Liver (tissue), 9 donors: Measurements from ENCODE around the gene WFIKKN1. TPM values are rescaled to one million over a fixed set of nuclear protein-coding genes. Genes with fewer than 3 reads are reported as not detected.

Experiments used
- DNase-seq: peaks from one replicate; pipeline ENCODE4 v3.0.0-alpha.2; 2017; ENCODE audit warnings: low spot score
- H3K27ac ChIP-seq, 2 donors: one replicate each; pipeline ENCODE4 v1.7.0; 2013; ENCODE audit warnings: inconsistent platforms in 2 of 2, low read length in 2 of 2, control low read depth in 1 of 2, low read depth in 1 of 2, mild to moderate bottlenecking in 1 of 2
- H3K27me3 ChIP-seq, 4 donors: one replicate each; pipeline versions ENCODE4 v1.6.1 to v1.7.0; 2013; ENCODE audit warnings: low read length in 3 of 4, inconsistent platforms in 1 of 4, mild to moderate bottlenecking in 1 of 4, moderate library complexity in 1 of 4; ENCODE audit not compliant: control insufficient read depth in 4 of 4, insufficient read depth in 4 of 4
- H3K36me3 ChIP-seq, 4 donors: one replicate each; pipeline versions ENCODE4 v1.6.1 to v1.7.0; 2013; ENCODE audit warnings: low read length in 3 of 4, mild to moderate bottlenecking in 3 of 4, low read depth in 1 of 4, moderate library complexity in 1 of 4; ENCODE audit not compliant: control insufficient read depth in 4 of 4, insufficient read depth in 3 of 4
- H3K4me1 ChIP-seq, 4 donors: one replicate each; pipeline versions ENCODE4 v1.6.1 to v1.7.0; 2013; ENCODE audit warnings: low read length in 3 of 4, mild to moderate bottlenecking in 3 of 4, moderate library complexity in 1 of 4; ENCODE audit not compliant: control insufficient read depth in 4 of 4, insufficient read depth in 4 of 4
- H3K4me3 ChIP-seq, 3 donors: one replicate each; pipeline versions ENCODE4 v1.6.1 to v1.7.0; 2013; ENCODE audit warnings: low read length in 3 of 3, control low read depth in 1 of 3, low read depth in 1 of 3, mild to moderate bottlenecking in 1 of 3
- H3K9ac ChIP-seq, 2 donors: one replicate each; pipeline ENCODE4 v1.7.0; 2013; ENCODE audit warnings: low read length in 2 of 2, mild to moderate bottlenecking in 2 of 2, moderate library complexity in 2 of 2, control low read depth in 1 of 2, low read depth in 1 of 2
- H3K9me3 ChIP-seq, 4 donors: one replicate each; pipeline versions ENCODE4 v1.6.1 to v1.7.0; 2013; ENCODE audit warnings: low read length in 3 of 4; ENCODE audit not compliant: control insufficient read depth in 4 of 4
- FOXA1 ChIP-seq: IDR thresholded peaks from 2 replicates; pipeline ENCODE4 v1.6.1; 2016; ENCODE audit warnings: antibody characterized with exemption
- FOXA2 ChIP-seq: IDR thresholded peaks from 2 replicates; pipeline ENCODE4 v1.6.1; 2016; ENCODE audit warnings: antibody characterized with exemption
- GABPA ChIP-seq, 2 donors: IDR thresholded peaks in 1 of 2; conservative IDR thresholded peaks in 1 of 2; 2 replicates each; pipeline ENCODE4 v1.6.1; 2016; ENCODE audit warnings: antibody characterized with exemption in 2 of 2, mild to moderate bottlenecking in 1 of 2, moderate library complexity in 1 of 2
- HNF4A ChIP-seq, 2 donors: conservative IDR thresholded peaks; 2 replicates each; pipeline ENCODE4 v1.6.1; 2016; ENCODE audit warnings: antibody characterized with exemption in 2 of 2, mild to moderate bottlenecking in 2 of 2
- HNF4G ChIP-seq: IDR thresholded peaks from 2 replicates; pipeline ENCODE4 v1.6.1; 2016; ENCODE audit warnings: antibody characterized with exemption
- JUND ChIP-seq, 2 donors: IDR thresholded peaks; 2 replicates each; pipeline ENCODE4 v1.6.1; 2016; ENCODE audit warnings: antibody characterized with exemption in 2 of 2
- RAD21 ChIP-seq, 2 donors: IDR thresholded peaks; 2 replicates each; pipeline ENCODE4 v1.6.1; 2016; ENCODE audit warnings: antibody characterized with exemption in 2 of 2, mild to moderate bottlenecking in 2 of 2
- RXRA ChIP-seq, 2 donors: IDR thresholded peaks; 2 replicates each; pipeline ENCODE4 v1.6.1; 2017 to 2018; ENCODE audit warnings: antibody characterized with exemption in 2 of 2, mild to moderate bottlenecking in 1 of 2
- SP1 ChIP-seq: IDR thresholded peaks from 2 replicates; pipeline ENCODE4 v1.6.1; 2018; ENCODE audit warnings: antibody characterized with exemption, mild to moderate bottlenecking
- WGBS: extraction: QIAGEN DNeasy Blood & Tissue Kit; methylation state at CpG from one replicate; pipeline ENCODE4 v1.1.7; 2013; 5-methylcytosine and 5-hydroxymethylcytosine counted together
- polyA plus RNA-seq, 2 donors: library from polyadenylated mRNA; stranded (reverse) in 1 of 2; unstranded in 1 of 2; fragments of 200-250 nt in 1 of 2; fragments of >200 nt in 1 of 2; fragmentation: Nextera tagmentation in 1 of 2; extraction: Ambion mirVana in 1 of 2; gene quantifications; one replicate each; pipeline versions ENCODE4 v1.2.1 to v1.2.3, GENCODE V29; 2013 to 2015
- total RNA-seq, 2 donors: library from RNA; depleted of rRNA; stranded (reverse); fragments of >200 nt; gene quantifications; one replicate each; pipeline ENCODE4 v1.2.3, GENCODE V29; 2014
- TF ChIP-seq, protein P1 (sequence below): IDR thresholded peaks from 2 replicates; pipeline ENCODE4 v1.6.1; 2016; ENCODE audit warnings: antibody characterized with exemption
- TF ChIP-seq, protein P2 (sequence below): IDR thresholded peaks from 2 replicates; pipeline ENCODE4 v1.6.1; 2016; ENCODE audit warnings: antibody characterized with exemption
- TF ChIP-seq, protein P3 (sequence below): fragments of 150-350 bp; IDR thresholded peaks from 2 replicates; pipeline ENCODE4 v1.5.1; 2017; ENCODE audit warnings: improper control_type of control experiment, low read depth, low read length; ENCODE audit not compliant: missing input control
- TF ChIP-seq, protein P4 (sequence below): IDR thresholded peaks from 2 replicates; pipeline ENCODE4 v1.6.1; 2016; ENCODE audit warnings: antibody characterized with exemption
- donor health status: healthy.
- donor health status: healthy.
- donor health status: healthy.
- donor health status: healthy.
- donor health status: healthy.

Gene WFIKKN1
- total and polyA plus RNA-seq, 4 donors = 0.19 to 1.2 (median 0.46) TPM

DNA sequence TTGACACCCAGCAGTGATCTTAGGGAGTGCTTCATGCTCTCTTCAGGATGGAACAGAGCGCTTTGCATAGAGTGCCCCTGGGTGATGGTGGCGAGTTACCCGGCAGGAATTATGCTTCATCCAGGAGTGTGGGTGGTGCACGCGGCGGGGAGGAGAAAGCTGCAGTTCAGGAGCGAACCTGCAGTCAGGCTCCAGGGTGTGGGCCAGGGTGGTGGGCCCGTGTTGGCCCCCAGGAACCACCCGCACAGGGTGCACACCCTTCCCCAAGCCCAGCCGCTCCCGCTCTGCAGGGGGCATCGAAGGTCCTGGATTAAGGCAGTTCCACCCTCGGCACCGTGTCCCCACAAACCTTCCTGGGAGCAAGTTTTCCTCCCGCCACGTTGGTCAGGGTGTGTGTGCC, 37.0 kb upstream of the WFIKKN1 start:
- Histone ChIP-seq H3K9ac (no peak overlapping the region), H3K36me3 (no peaks in the 10 kb centered on the region), H3K4me1 (peaks cover 21 to 71% (median 60%) of the 10 kb centered on the region in 4 donors), H3K27ac (peak overlapping the region; percentile 81 to 88), H3K27me3 (no peaks in the 10 kb centered on the region), H3K9me3 (no peaks in the 10 kb centered on the region), H3K4me3 (no peak overlapping the region)
- WGBS = 84% methylated on average over 16 of the region's 16 CpGs
- TF ChIP-seq, protein P1, sequence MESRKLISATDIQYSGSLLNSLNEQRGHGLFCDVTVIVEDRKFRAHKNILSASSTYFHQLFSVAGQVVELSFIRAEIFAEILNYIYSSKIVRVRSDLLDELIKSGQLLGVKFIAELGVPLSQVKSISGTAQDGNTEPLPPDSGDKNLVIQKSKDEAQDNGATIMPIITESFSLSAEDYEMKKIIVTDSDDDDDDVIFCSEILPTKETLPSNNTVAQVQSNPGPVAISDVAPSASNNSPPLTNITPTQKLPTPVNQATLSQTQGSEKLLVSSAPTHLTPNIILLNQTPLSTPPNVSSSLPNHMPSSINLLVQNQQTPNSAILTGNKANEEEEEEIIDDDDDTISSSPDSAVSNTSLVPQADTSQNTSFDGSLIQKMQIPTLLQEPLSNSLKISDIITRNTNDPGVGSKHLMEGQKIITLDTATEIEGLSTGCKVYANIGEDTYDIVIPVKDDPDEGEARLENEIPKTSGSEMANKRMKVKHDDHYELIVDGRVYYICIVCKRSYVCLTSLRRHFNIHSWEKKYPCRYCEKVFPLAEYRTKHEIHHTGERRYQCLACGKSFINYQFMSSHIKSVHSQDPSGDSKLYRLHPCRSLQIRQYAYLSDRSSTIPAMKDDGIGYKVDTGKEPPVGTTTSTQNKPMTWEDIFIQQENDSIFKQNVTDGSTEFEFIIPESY = no peak
- TF ChIP-seq FOXA1 = no peak
- no peak for TF ChIP-seq RAD21 (IDR thresholded peaks at IDR 0.05)
- no peak for TF ChIP-seq HNF4A (conservative IDR thresholded peaks at IDR 0.05)
- no peak for TF ChIP-seq JUND (IDR thresholded peaks at IDR 0.05)
- TF ChIP-seq, protein P2, sequence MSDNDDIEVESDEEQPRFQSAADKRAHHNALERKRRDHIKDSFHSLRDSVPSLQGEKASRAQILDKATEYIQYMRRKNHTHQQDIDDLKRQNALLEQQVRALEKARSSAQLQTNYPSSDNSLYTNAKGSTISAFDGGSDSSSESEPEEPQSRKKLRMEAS = no peak
- no peak for TF ChIP-seq HNF4G
- no peak for DNase-seq

DNA sequence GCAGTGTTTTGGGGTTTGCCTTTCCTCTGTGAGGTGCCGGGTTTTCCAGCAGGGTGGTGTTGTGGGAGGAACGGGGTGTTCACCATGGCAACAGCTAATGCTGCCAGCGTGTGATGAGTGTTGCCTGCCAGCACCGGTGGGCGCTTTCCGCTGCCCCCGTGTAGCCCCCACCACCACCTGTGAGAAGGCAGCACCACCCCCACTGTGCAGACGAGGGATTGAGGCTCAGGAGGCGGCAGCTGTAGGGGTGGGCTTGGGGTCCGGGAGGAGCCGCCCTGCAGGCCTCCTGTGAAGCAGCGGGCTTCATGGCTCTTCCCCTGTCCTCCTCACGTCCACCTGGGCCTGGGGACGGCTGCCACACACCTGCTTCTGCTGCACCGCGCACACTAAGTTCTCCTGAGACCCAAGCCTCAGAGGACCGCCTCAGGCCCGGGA, 35.7 kb upstream of the WFIKKN1 start:
- Histone ChIP-seq H3K27me3 (no peaks in the 10 kb centered on the region), H3K4me3 (no peak overlapping the region), H3K27ac (peak overlapping the region; percentile 42 to 92), H3K9ac (no peak overlapping the region), H3K9me3 (no peaks in the 10 kb centered on the region), H3K36me3 (peaks cover 0 to 3% (median 2%) of the 10 kb centered on the region in 4 donors), H3K4me1 (peaks cover 24 to 74% (median 62%) of the 10 kb centered on the region in 4 donors)
- 92% methylated on average over 18 of the region's 18 CpGs for WGBS
- DNase-seq = no peak
- TF ChIP-seq, protein P3, sequence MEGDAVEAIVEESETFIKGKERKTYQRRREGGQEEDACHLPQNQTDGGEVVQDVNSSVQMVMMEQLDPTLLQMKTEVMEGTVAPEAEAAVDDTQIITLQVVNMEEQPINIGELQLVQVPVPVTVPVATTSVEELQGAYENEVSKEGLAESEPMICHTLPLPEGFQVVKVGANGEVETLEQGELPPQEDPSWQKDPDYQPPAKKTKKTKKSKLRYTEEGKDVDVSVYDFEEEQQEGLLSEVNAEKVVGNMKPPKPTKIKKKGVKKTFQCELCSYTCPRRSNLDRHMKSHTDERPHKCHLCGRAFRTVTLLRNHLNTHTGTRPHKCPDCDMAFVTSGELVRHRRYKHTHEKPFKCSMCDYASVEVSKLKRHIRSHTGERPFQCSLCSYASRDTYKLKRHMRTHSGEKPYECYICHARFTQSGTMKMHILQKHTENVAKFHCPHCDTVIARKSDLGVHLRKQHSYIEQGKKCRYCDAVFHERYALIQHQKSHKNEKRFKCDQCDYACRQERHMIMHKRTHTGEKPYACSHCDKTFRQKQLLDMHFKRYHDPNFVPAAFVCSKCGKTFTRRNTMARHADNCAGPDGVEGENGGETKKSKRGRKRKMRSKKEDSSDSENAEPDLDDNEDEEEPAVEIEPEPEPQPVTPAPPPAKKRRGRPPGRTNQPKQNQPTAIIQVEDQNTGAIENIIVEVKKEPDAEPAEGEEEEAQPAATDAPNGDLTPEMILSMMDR = no peak

DNA sequence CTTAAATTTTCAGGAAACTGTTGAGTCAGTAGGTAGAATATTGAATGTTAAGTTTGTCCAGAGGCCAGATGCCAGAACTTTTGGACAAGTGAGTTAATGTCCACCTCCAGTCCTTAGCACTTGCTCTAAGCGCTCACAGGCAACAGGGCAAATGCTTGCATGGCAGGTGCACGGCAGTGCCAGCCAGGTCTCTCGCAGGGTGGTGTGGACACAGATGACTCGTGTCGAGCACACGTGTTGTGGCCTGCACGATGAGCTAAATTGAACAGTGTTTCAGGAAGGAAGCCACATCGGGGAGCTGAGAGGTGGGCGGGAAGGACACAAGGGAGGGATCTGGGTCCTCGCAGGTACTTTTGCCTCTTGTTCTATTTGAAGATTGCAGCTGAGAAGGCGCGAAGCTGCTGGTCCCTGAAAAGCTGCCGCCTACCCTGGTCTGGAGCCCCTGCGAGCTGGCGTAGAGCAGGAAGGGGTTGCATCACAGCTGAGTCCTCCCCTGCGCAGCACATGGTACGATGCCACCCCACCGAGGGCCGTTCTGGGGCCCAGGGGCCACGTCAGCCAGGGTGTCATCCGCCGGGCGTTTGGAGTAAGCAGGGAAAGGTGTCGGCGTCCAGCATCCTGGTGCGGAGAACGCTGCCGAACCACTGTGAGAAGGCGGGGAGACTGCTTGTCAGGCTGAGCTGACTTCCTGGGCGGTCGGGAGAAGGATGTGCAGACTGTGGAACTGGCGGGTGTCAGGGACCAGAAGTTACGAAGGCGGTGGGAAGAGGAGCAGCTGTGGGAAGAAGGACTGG, 34.6 kb upstream of the WFIKKN1 start:
- no peaks in the 10 kb centered on the region for H3K27me3 ChIP-seq
- no peaks in the 10 kb centered on the region for H3K9me3 ChIP-seq
- no peak overlapping the region for H3K4me3 ChIP-seq
- DNase-seq = no peak
- H3K36me3 ChIP-seq = peaks cover 0 to 4% (median 2%) of the 10 kb centered on the region in 4 donors
- peak overlapping the region; percentile 42 to 92 for H3K27ac ChIP-seq
- peaks cover 24 to 66% (median 56%) of the 10 kb centered on the region in 4 donors for H3K4me1 ChIP-seq
- H3K9ac ChIP-seq = no peak overlapping the region
- 74% methylated on average over 34 of the region's 34 CpGs for WGBS
- peak in 1 of 2 donors; percentile 81 for TF ChIP-seq HNF4A (conservative IDR thresholded peaks at IDR 0.05)
- TF ChIP-seq JUND (IDR thresholded peaks at IDR 0.05) = peak in 1 of 2 donors; percentile 48
- TF ChIP-seq, protein P4, sequence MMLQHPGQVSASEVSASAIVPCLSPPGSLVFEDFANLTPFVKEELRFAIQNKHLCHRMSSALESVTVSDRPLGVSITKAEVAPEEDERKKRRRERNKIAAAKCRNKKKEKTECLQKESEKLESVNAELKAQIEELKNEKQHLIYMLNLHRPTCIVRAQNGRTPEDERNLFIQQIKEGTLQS = no peak
- TF ChIP-seq FOXA1 = no peak
- TF ChIP-seq FOXA2 = peak; percentile 55
- TF ChIP-seq GABPA (IDR thresholded peaks at IDR 0.05 in 1 of 2, conservative IDR thresholded peaks at IDR 0.05 in 1 of 2) = peak in 1 of 2 donors; percentile 36
- TF ChIP-seq HNF4G = no peak
- TF ChIP-seq RAD21 (IDR thresholded peaks at IDR 0.05) = peak in 1 of 2 donors; percentile 23
- no peak for TF ChIP-seq SP1
- TF ChIP-seq, protein P2 = peak; percentile 55
- TF ChIP-seq, protein P3 = no peak
- peak in 1 of 2 donors; percentile 85 for TF ChIP-seq RXRA (IDR thresholded peaks at IDR 0.05)
- TF ChIP-seq, protein P1 = no peak
